WI38 (cell line): ENCODE data around the gene TCEAL4.

ENCODE experiments used
- H3K4me3 ChIP-seq: 2 replicates; pipeline ENCODE4 v1.5.1; 2011; ENCODE audit warnings: low read depth, mild to moderate bottlenecking, control low read depth, low read length
- TF ChIP-seq, protein P1 (sequence below): IDR thresholded peaks from 2 replicates; pipeline ENCODE4 v1.5.1; 2012; ENCODE audit warnings: low read depth, mild to moderate bottlenecking, control low read depth, low read length

The TCEAL4 gene

DNA sequence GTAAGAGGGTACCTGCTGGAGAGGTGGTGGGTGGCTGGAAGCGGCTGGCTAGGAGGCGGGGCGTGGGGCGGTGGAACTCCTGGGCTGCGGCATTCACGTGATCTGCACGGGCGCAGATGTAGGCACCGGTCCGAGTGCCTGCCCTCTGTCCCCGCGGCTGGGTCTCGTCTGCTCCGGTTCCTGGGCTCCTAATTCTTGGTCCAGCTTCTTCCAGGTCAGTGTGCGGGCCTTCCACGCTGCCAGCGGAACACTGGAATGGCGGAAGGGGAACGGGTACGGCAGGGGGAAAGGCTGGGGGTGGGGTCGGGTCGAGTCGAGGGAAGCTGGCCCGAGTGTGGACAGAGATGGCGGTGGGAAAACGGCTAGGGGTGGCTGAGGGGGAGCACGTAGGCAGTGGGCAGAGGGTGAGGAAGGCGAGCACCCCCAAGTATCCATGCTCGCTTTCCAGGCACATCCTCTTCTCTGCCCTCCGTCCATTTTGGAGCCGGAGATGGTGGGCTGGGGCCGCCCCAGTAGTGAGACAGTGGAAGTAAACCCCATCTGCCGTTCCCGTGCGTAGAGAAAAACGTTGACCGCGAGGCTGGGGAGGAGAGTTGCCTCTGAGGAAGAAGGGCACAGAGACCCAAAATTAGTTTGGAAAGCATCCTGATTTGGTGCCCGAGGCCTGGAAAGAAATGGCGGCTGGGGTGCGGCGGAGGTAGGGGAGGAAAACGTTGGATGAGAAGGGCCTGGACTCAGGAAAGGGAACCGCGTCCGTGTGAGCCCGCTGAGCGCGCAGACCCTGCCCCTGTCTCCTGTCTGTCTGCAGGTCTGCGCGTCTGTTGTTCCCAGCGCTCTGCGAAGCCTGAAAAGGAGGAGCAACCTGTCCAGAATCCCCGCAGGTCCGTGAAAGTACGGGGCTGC is at the start of gene TCEAL4:
TSS of gene TCEAL4 (plus strand) at position 105 of the 903 bp plus-strand sequence. CDS start 1,161 bp downstream, outside the sequence.
- H3K4me3 ChIP-seq: peak within 1 kb of the TSS; percentile 72
- TF ChIP-seq, protein P1, sequence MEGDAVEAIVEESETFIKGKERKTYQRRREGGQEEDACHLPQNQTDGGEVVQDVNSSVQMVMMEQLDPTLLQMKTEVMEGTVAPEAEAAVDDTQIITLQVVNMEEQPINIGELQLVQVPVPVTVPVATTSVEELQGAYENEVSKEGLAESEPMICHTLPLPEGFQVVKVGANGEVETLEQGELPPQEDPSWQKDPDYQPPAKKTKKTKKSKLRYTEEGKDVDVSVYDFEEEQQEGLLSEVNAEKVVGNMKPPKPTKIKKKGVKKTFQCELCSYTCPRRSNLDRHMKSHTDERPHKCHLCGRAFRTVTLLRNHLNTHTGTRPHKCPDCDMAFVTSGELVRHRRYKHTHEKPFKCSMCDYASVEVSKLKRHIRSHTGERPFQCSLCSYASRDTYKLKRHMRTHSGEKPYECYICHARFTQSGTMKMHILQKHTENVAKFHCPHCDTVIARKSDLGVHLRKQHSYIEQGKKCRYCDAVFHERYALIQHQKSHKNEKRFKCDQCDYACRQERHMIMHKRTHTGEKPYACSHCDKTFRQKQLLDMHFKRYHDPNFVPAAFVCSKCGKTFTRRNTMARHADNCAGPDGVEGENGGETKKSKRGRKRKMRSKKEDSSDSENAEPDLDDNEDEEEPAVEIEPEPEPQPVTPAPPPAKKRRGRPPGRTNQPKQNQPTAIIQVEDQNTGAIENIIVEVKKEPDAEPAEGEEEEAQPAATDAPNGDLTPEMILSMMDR: no peak

- TF ChIP-seq, protein P1: no peak
- no peak overlapping the region for H3K4me3 ChIP-seq
Observed at GRCh38 chrX:103536071-103536470, 49.2 kb upstream of the TCEAL4 start.

GRCh38 chrX:103536732-103537131 is 48.6 kb upstream of the TCEAL4 start:
- TF ChIP-seq, protein P1: no peak

GRCh38 chrX:103537871-103538387 is 47.4 kb upstream of the TCEAL4 start:
- TF ChIP-seq, protein P1: no peak
- H3K4me3 ChIP-seq: no peak overlapping the region

More at GRCh38 chrX:103536732-103537131, 48.6 kb upstream of the TCEAL4 start:
- H3K4me3 ChIP-seq: no peak overlapping the region

GRCh38 chrX:103538728-103539127 is 46.6 kb upstream of the TCEAL4 start:
- H3K4me3 ChIP-seq: no peak overlapping the region
- TF ChIP-seq, protein P1: no peak

DNA sequence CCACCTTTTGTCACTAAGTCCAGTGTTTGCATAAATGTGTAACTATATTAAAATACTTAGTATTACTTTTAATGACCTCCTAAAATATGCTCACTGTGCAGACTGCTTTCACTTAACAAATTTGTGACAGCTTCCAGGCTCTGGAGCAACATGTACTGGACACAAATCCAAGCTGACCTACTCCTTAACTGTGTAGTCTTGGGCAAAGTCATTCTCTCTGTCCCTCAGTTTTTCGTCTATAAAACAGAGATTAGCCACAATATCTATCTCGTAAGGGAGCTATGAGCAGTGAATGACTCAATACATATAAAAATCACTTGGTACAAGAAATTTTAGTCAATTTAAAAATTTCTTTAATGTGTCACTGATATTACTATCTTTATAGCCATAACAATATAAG is 45.6 kb upstream of the TCEAL4 start:
- H3K4me3 ChIP-seq: no peak overlapping the region
- TF ChIP-seq, protein P1: no peak

DNA sequence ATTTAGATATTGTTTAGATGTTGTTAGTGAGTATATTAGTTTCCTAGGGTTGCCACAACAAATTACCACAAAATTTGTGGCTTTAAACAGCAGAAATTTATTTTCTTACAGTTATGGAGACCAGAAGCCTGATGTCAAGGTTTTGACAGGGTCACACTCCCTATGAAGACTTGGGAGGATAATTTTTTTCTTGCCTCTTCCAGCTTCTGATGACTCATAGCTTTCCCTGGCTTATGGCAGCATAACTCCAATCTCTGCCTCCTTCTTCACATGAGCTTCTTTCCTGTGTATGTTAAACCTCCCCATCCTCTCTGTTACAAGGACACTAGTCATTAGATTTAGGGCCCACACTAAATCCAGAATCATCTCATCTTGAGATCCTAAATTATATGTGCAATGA is 45.2 kb upstream of the TCEAL4 start:
- TF ChIP-seq, protein P1: no peak
- H3K4me3 ChIP-seq: no peak overlapping the region
